CD4-positive, alpha-beta T cell treated with Interleukin-4 for 4 hours (primary cell): ENCODE data around the gene DAP.
A peak's percentile ranks its signal among the peaks of the same experiment; 100 is the strongest.
"Not testable (repeated sequence)": the region's sequence is repeated elsewhere in the genome, so short reads cannot be mapped to it uniquely, and the experiment has no call there.

Source experiments
- DNase-seq: peaks from one replicate; pipeline ENCODE4 v3.0.0-alpha.2; 2020

DAP gene

GRCh38 chr5:10761185-10761932 lies at the start of gene DAP:
Gene DAP (minus strand): TSS chr5:10761234. CDS start chr5:10761068, 166 bp downstream.
- peak; percentile 88 for DNase-seq

- no peak for DNase-seq
These were observed 47.6 kb upstream of the DAP start for GRCh38 chr5:10808347-10809226.

DNA sequence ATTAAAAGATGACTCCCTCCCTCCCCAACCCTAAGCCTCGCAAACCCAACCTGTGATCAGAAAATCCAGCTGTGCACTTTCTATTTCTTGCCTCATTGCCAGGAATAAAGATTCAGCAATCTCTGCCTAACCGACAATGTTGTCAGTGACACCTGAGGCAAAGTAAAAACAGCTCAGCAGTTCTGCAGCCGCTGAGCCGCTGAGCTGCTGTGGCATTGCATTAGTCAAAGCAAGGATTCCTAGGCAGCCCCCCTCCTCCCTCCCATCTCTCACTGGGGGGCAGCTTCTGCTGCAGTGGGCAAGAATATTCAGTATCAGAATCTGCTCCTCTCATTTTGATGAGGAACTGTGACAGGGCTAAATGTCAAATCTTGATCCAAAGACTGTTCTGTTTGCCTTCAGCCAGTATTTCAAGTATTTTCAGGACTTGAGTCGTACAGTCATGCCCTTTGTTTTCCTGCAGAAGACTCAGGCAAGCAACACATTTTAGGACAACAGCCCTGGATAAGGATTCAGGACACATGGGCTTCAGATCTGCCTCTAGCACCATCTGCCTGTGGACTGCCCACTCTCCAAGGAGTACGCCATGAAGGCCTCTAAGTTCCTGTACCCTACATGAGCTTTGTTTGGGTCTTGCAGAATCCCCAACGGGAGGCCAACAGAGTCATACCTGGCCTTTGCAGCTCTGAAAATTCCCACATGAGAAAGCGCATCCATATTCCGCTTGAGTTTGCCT lies 41.1 kb upstream of the DAP start:
- no peak for DNase-seq

DNA sequence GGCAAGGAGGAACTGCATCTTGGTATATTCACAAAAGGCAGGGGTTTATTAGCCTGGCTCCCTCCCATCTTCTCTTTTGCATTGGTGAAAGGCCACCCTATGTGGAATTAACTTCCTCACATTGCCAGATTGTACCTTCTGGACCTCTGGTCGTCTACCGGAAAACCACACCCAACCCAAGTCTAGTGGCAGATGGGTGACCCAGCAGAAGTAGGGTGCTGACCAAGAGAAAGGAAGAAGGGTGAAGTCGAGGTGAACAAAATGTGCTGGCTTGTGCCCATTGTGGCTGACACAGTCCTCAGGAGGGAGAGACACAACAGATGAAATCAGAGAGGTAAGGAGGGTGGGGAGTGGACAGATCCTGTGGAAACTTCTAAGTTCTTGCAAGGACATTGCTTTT lies 39.8 kb upstream of the DAP start:
- no peak for DNase-seq

- no peak for DNase-seq
These were observed 36.2 kb upstream of the DAP start for GRCh38 chr5:10797261-10797660.

- no peak for DNase-seq
These were observed 32.8 kb upstream of the DAP start for GRCh38 chr5:10793785-10794184.

DNA sequence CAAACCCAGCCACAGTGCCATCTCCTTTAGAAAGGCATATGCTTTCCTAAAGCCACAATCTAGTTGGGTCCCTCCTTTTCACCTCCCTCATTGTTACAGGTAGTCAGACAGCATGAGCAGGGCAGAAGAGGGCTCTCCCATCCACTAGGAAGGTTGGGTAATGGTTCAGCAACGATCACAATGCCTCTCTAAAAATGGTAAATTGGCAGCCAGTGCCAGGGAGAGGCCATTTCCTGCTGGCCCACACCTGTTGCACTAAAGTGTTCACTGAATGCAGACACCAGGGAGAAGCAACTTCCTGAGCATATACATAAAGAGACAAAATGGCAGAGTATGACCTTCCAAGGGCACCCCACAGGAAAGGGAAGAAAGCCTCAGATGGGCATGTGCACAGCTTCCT lies 31.3 kb upstream of the DAP start:
- DNase-seq, result no peak

GRCh38 chr5:10789726-10790125 lies 28.7 kb upstream of the DAP start:
- DNase-seq, result no peak

GRCh38 chr5:10789021-10789420 lies 28.0 kb upstream of the DAP start:
- DNase-seq, result no peak

DNA sequence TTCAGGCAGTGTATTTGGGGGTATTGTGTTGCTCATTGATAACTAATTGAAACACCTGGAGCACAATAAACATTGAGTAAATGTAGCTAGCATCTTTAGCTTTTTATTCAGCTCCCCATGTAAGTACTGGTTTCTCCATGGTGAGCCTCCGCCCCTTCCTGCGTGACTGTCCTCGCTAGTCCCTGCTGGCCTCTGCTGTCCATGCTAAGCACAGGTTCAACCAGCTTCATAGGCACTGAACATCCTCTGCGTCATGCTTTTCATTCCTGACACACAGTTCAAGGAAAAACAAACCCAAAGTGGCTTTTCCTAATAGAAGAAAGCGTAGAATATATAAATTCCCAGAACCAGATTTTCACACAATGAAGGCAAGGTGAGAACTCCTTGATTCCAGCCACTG lies 27.3 kb upstream of the DAP start:
- DNase-seq, result no peak

DNA sequence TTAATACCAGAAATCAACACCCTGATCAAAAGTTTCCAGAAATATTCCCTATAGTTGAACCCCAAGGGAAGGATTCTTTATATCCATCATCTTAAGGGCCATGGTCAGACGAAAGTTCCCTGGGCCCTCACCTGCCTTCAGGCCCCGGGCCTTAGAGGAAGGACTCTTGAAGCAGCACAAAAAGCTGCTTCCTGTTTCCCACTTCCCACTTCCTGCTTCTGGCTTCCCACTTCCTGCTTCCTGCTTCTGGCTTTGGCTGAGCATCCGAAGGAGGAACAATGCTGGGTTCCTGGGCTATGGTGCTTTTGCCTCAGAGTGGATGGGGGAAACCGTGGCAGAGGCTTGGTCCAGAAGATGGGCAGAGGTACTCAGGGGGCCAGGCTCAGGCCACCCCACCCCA lies 25.8 kb upstream of the DAP start:
- DNase-seq, result no peak

DNA sequence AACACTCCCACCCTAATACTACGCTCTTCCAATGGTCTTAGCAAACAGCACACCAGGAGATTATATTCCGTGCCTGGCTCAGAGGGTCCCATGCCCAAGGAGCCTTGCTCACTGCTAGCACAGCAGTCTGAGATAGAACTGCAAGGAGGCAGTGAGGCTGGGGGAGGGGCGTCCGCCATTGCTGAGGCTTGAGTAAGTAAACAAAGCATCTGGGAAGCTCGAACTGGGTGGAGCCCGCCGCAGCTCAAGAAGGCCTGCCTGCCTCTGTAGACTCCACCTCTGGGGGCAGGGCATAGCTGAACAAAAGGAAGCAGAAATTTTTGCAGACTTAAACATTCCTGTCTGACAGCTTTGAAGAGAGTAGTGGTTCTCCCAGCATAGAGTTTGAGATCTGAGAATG lies 19.2 kb upstream of the DAP start:
- DNase-seq, result not testable (repeated sequence)

DNA sequence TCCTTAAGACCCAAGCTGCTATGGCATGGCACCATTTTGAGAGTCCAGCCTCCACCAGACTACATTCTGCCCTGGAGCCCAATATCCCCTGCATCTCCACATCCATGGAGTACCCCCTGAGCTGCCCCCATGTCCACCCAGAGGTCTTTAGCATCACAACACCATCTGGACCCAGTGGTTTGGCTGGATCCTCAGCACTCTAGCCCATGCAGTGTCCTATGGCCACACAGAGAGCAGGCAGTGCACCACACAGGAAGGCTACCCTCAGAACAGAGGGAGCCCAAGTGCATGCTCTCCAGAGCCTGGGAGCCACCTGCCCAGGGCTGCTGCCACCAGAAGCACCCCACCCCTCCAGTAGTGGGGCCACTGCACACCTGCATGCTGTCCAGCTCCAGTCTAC lies 18.6 kb upstream of the DAP start:
- no peak for DNase-seq

GRCh38 chr5:10778179-10778910 lies 17.3 kb upstream of the DAP start:
- no peak for DNase-seq

GRCh38 chr5:10775646-10776045 lies 14.6 kb upstream of the DAP start:
- no peak for DNase-seq

- no peak for DNase-seq
These were observed 12.0 kb upstream of the DAP start for GRCh38 chr5:10772901-10773585.

GRCh38 chr5:10768328-10768899 lies 7.4 kb upstream of the DAP start:
- DNase-seq, result no peak

GRCh38 chr5:10762776-10763500 lies 1.9 kb upstream of the DAP start:
- DNase-seq, result no peak

GRCh38 chr5:10761933-10762775 lies 1.1 kb upstream of the DAP start:
- no peak for DNase-seq

DNA sequence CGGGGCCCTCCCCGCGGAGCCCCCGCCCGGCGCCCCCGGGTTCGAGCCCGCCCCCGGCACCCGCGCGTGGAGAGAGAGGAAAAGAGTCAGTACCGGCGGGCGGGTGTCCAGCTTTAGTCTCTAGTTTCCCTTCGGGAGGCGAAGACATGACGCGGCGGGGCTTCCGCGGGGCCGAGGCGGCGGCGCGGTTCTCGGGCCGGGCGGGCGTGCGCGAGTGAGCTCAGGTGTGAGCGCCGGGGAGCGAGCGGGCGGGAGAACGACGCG lies 181 bp downstream of the DAP start:
- DNase-seq, result no peak
